GM11168 (cell line): ENCODE data around the gene MEIOSIN.
"Not testable (repeated sequence)": the region's sequence is repeated elsewhere in the genome, so short reads cannot be mapped to it uniquely, and the experiment has no call there.

Source experiments
- in situ Hi-C: fragments of 300-500 bp; cut with MboI; formaldehyde crosslinking; loops from one replicate; pipeline ENCODE4 v1.12.0; 2022; ENCODE audit warnings: low sequenced_read_pairs; ENCODE audit not compliant: unreplicated experiment

Gene MEIOSIN

GRCh38 chr19:45733160-45733810 is at the start of gene MEIOSIN:
MEIOSIN (plus strand) TSS chr19:45733439; CDS start chr19:45735377, 1,938 bp downstream.
- in situ Hi-C loops: no loop called here

- in situ Hi-C loops: not testable (repeated sequence)
Observed at GRCh38 chr19:45685045-45685444, 48.2 kb upstream of the MEIOSIN start.

- in situ Hi-C loops: no loop called here
Observed at GRCh38 chr19:45687599-45687998, 45.6 kb upstream of the MEIOSIN start.

GRCh38 chr19:45691516-45692186 is 41.6 kb upstream of the MEIOSIN start, which contains the start of gene SNRPD2:
SNRPD2 (minus strand) TSS chr19:45691953; CDS start chr19:45691888, 65 bp downstream.
- in situ Hi-C loops: no loop called here

GRCh38 chr19:45692187-45693105 is 40.8 kb upstream of the MEIOSIN start, which contains the start of gene QPCTL:
QPCTL (plus strand) TSS chr19:45692666; CDS start chr19:45692704, 38 bp downstream.
- in situ Hi-C loops: no loop called here

GRCh38 chr19:45693106-45693788 is 40.0 kb upstream of the MEIOSIN start:
- in situ Hi-C loops: no loop called here

GRCh38 chr19:45701676-45702075 is 31.6 kb upstream of the MEIOSIN start:
- in situ Hi-C loops: no loop called here

GRCh38 chr19:45705115-45705514 is 28.1 kb upstream of the MEIOSIN start:
- in situ Hi-C loops: no loop called here

- in situ Hi-C loops: no loop called here
Observed at GRCh38 chr19:45705710-45706415, 27.4 kb upstream of the MEIOSIN start.

- in situ Hi-C loops: no loop called here
Observed at GRCh38 chr19:45710356-45711130, 22.7 kb upstream of the MEIOSIN start.

GRCh38 chr19:45711851-45712698 is 21.2 kb upstream of the MEIOSIN start:
- in situ Hi-C loops: no loop called here

- in situ Hi-C loops: no loop called here
Observed at GRCh38 chr19:45712699-45713067, 20.6 kb upstream of the MEIOSIN start.

GRCh38 chr19:45713141-45713540 is 20.1 kb upstream of the MEIOSIN start:
- in situ Hi-C loops: no loop called here

- in situ Hi-C loops: no loop called here
Observed at GRCh38 chr19:45715139-45715538, 18.1 kb upstream of the MEIOSIN start.

- in situ Hi-C loops: no loop called here
Observed at GRCh38 chr19:45716359-45717130, 16.7 kb upstream of the MEIOSIN start.

GRCh38 chr19:45717131-45717982 is 15.9 kb upstream of the MEIOSIN start:
- in situ Hi-C loops: no loop called here
